Activated B cell treated with CpG ODN at 0.5 μM for 24 hours (primary cell): Measurements from ENCODE around the gene PNPLA5. TPM values are rescaled to one million over a fixed set of nuclear protein-coding genes. Genes with fewer than 3 reads are reported as not detected.

Experiments used
- ATAC-seq: fragments of 200-7000 bp; cut with Tn5 transposase; one replicate; pipeline ENCODE4 v1.10.0; 2021; ENCODE audit warnings: low read depth, mild to moderate bottlenecking, moderate library complexity
- CTCF ChIA-PET: fragments of 350-600 bp; sonication (Branson Sonifier 250); formaldehyde crosslinking; loops from one replicate; lab custom pipeline; 2021; ENCODE audit warnings: antibody characterized with exemption; lab: Charles Lee
- POLR2A ChIA-PET: fragments of 350-600 bp; sonication (Branson Sonifier 250); formaldehyde crosslinking; loops from one replicate; lab custom pipeline; 2021; ENCODE audit warnings: antibody characterized with exemption; lab: Charles Lee
- DNase-seq: peaks from one replicate; pipeline ENCODE4 v3.0.0; 2022
- H3K27ac Mint-ChIP-seq: one replicate; pipeline ENCODE4 v1.8.0; 2020; ENCODE audit warnings: mixed read lengths
- H3K27me3 Mint-ChIP-seq: one replicate; pipeline ENCODE4 v1.8.0; 2021; ENCODE audit warnings: mixed read lengths
- H3K36me3 Mint-ChIP-seq: one replicate; pipeline ENCODE4 v1.8.0; 2021; ENCODE audit warnings: low read depth, mixed read lengths
- H3K4me1 Mint-ChIP-seq: one replicate; pipeline ENCODE4 v1.8.0; 2021; ENCODE audit warnings: mixed read lengths
- H3K4me3 Mint-ChIP-seq: one replicate; pipeline ENCODE4 v1.8.0; 2020; ENCODE audit warnings: mild to moderate bottlenecking, mixed read lengths
- H3K9me3 Mint-ChIP-seq: one replicate; pipeline ENCODE4 v1.8.0; 2020; ENCODE audit warnings: mixed read lengths
- CTCF ChIP-seq: fragments of 200-600 bp; IDR thresholded peaks from one replicate; pipeline ENCODE4 v1.8.0; 2022; ENCODE audit warnings: antibody characterized with exemption, mild to moderate bottlenecking
- intact Hi-C: fragments of 100-400 bp; cut with micrococcal nuclease; formaldehyde crosslinking; loops from one replicate; pipeline ENCODE4 v1.15.1; 2024
- total RNA-seq: library from RNA; stranded (reverse); gene quantifications from 2 replicates; pipeline ENCODE4 v1.2.3, GENCODE V29; 2022

PNPLA5 gene
- not detected in 2 replicates for total RNA-seq

GRCh38 chr22:43891360-43892182 lies at the start of gene PNPLA5:
Gene PNPLA5, minus strand, starts transcription at chr22:43892013. Its CDS starts 133 bp downstream, at chr22:43891880.
- POLR2A ChIA-PET = no interaction called here
- H3K27me3 Mint-ChIP-seq = peaks cover 44% of the 10 kb centered on the region
- CTCF ChIA-PET = no interaction called here

GRCh38 chr22:43941449-43941848 lies 49.6 kb upstream of the PNPLA5 start:
- no peaks in the 10 kb centered on the region for H3K4me1 Mint-ChIP-seq
- DNase-seq = no peak
- no peak for ATAC-seq
- H3K9me3 Mint-ChIP-seq = no peaks in the 10 kb centered on the region
- CTCF ChIA-PET = no interaction called here
- H3K27ac Mint-ChIP-seq = no peak overlapping the region
- H3K27me3 Mint-ChIP-seq = peaks cover 23% of the 10 kb centered on the region
- H3K36me3 Mint-ChIP-seq = no peaks in the 10 kb centered on the region
- POLR2A ChIA-PET = no interaction called here
- no peak for TF ChIP-seq CTCF
- intact Hi-C loops = no loop called here
- no peak overlapping the region for H3K4me3 Mint-ChIP-seq

More at GRCh38 chr22:43891360-43892182, at the start of gene PNPLA5:
- Mint-ChIP-seq H3K9me3 (no peaks in the 10 kb centered on the region), H3K4me1 (peaks cover 3% of the 10 kb centered on the region), H3K4me3 (no peak within 1 kb of the TSS), H3K36me3 (no peaks in the 10 kb centered on the region), H3K27ac (no peak within 1 kb of the TSS)
- no peak for ATAC-seq
- intact Hi-C loops = no loop called here
- no peak for TF ChIP-seq CTCF
- DNase-seq = no peak

GRCh38 chr22:43931771-43932170 lies 40.0 kb upstream of the PNPLA5 start:
- no peaks in the 10 kb centered on the region for H3K36me3 Mint-ChIP-seq
- ATAC-seq = no peak
- POLR2A ChIA-PET = no interaction called here
- intact Hi-C loops = no loop called here
- H3K27me3 Mint-ChIP-seq = peaks cover 23% of the 10 kb centered on the region
- no peak for TF ChIP-seq CTCF
- H3K9me3 Mint-ChIP-seq = no peaks in the 10 kb centered on the region
- DNase-seq = no peak
- no peak overlapping the region for H3K27ac Mint-ChIP-seq
- no peak overlapping the region for H3K4me3 Mint-ChIP-seq
- H3K4me1 Mint-ChIP-seq = no peaks in the 10 kb centered on the region
- CTCF ChIA-PET = no interaction called here

GRCh38 chr22:43928908-43929307 lies 37.1 kb upstream of the PNPLA5 start:
- intact Hi-C loops = no loop called here
- CTCF ChIA-PET = no interaction called here
- Mint-ChIP-seq H3K27me3 (peaks cover 23% of the 10 kb centered on the region), H3K27ac (no peak overlapping the region), H3K4me1 (peaks cover 2% of the 10 kb centered on the region), H3K9me3 (no peaks in the 10 kb centered on the region), H3K36me3 (no peaks in the 10 kb centered on the region), H3K4me3 (no peak overlapping the region)
- POLR2A ChIA-PET = no interaction called here
- ATAC-seq (no peak), DNase-seq (no peak)
- no peak for TF ChIP-seq CTCF

GRCh38 chr22:43928468-43928867 lies 36.7 kb upstream of the PNPLA5 start:
- Mint-ChIP-seq H3K4me1 (peaks cover 2% of the 10 kb centered on the region), H3K36me3 (no peaks in the 10 kb centered on the region), H3K27me3 (peaks cover 20% of the 10 kb centered on the region), H3K4me3 (no peak overlapping the region), H3K27ac (no peak overlapping the region), H3K9me3 (no peaks in the 10 kb centered on the region)
- no peak for TF ChIP-seq CTCF
- intact Hi-C loops = no loop called here
- CTCF ChIA-PET = no interaction called here
- no peak for ATAC-seq
- POLR2A ChIA-PET = no interaction called here
- DNase-seq = no peak
